A549 (cell line): ENCODE results near the gene MAST2.
"Not testable (repeated sequence)": the region's sequence is repeated elsewhere in the genome, so short reads cannot be mapped to it uniquely, and the experiment has no call there.

Experiments used
- CBX2 ChIP-seq: fragments of 200-600 bp; sonication (generic); IDR thresholded peaks from 2 replicates; pipeline ENCODE4 v1.6.1; 2016; ENCODE audit warnings: low read depth, mild to moderate bottlenecking, borderline replicate concordance
- CEBPB ChIP-seq, 2 experiments: fragments of >200 bp in 1 of 2; sonication (Bioruptor Twin) in 1 of 2; formaldehyde crosslinking in 1 of 2; IDR thresholded peaks; 2 replicates each; pipeline ENCODE4 v1.6.1; 2012 to 2016
- CHD2 ChIP-seq: fragments of 150-350 bp; IDR thresholded peaks from 2 replicates; pipeline ENCODE4 v1.6.1; 2014; ENCODE audit warnings: low read length; ENCODE audit not compliant: partially characterized antibody
- EP300 ChIP-seq, 2 experiments: fragments of >200 bp; sonication (Bioruptor Twin); formaldehyde crosslinking; IDR thresholded peaks; 2 replicates in 1 of 2; 3 replicates in 1 of 2; pipeline ENCODE4 v1.6.1; 2016 to 2017
- ESRRA ChIP-seq: fragments of 150-350 bp; IDR thresholded peaks from 2 replicates; pipeline ENCODE4 v1.6.1; 2014; ENCODE audit warnings: mild to moderate bottlenecking, low read length, borderline replicate concordance
- KDM1A ChIP-seq: fragments of 200-600 bp; sonication (generic); IDR thresholded peaks from 2 replicates; pipeline ENCODE4 v1.6.1; 2016; ENCODE audit warnings: low read depth, mild to moderate bottlenecking
- MAFK ChIP-seq: fragments of 450-650 bp; IDR thresholded peaks from 2 replicates; pipeline ENCODE4 v1.6.1; 2014; ENCODE audit not compliant: partially characterized antibody
- MAX ChIP-seq: IDR thresholded peaks from 2 replicates; pipeline ENCODE4 v1.6.1; 2012
- POLR2A ChIP-seq: IDR thresholded peaks from 2 replicates; pipeline ENCODE4 v1.6.1; 2012; ENCODE audit warnings: mild to moderate bottlenecking, low read length
- RFX5 ChIP-seq: fragments of 450-650 bp; IDR thresholded peaks from 2 replicates; pipeline ENCODE4 v1.7.1; 2014; ENCODE audit warnings: antibody characterized with exemption, mild to moderate bottlenecking, moderate library complexity
- ZFP36 ChIP-seq: fragments of 450-650 bp; IDR thresholded peaks from 2 replicates; pipeline ENCODE4 v1.6.1; 2014; ENCODE audit warnings: borderline replicate concordance; ENCODE audit not compliant: partially characterized antibody
- TF ChIP-seq, protein P1 (sequence below): fragments of >200 bp; sonication (Bioruptor Twin); formaldehyde crosslinking; IDR thresholded peaks from 3 replicates; pipeline ENCODE4 v1.5.1; 2016
- TF ChIP-seq, protein P2 (sequence below): fragments of 450-650 bp; IDR thresholded peaks from 2 replicates; pipeline ENCODE4 v1.6.1; 2014; ENCODE audit warnings: antibody characterized with exemption

GRCh38 chr1:45844000-45844399 lies 40.6 kb downstream of the MAST2 start:
- TF ChIP-seq, protein P1, sequence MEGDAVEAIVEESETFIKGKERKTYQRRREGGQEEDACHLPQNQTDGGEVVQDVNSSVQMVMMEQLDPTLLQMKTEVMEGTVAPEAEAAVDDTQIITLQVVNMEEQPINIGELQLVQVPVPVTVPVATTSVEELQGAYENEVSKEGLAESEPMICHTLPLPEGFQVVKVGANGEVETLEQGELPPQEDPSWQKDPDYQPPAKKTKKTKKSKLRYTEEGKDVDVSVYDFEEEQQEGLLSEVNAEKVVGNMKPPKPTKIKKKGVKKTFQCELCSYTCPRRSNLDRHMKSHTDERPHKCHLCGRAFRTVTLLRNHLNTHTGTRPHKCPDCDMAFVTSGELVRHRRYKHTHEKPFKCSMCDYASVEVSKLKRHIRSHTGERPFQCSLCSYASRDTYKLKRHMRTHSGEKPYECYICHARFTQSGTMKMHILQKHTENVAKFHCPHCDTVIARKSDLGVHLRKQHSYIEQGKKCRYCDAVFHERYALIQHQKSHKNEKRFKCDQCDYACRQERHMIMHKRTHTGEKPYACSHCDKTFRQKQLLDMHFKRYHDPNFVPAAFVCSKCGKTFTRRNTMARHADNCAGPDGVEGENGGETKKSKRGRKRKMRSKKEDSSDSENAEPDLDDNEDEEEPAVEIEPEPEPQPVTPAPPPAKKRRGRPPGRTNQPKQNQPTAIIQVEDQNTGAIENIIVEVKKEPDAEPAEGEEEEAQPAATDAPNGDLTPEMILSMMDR = not testable (repeated sequence)
- not testable (repeated sequence) for TF ChIP-seq POLR2A; CBX2; EP300 (IDR thresholded peaks at IDR 0.05); ESRRA; CHD2; KDM1A; CEBPB (IDR thresholded peaks at IDR 0.05); ZFP36; MAFK; RFX5; MAX
- TF ChIP-seq, protein P2, sequence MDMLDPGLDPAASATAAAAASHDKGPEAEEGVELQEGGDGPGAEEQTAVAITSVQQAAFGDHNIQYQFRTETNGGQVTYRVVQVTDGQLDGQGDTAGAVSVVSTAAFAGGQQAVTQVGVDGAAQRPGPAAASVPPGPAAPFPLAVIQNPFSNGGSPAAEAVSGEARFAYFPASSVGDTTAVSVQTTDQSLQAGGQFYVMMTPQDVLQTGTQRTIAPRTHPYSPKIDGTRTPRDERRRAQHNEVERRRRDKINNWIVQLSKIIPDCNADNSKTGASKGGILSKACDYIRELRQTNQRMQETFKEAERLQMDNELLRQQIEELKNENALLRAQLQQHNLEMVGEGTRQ = not testable (repeated sequence)
